HG02885 (cell line): ENCODE data around the gene CCNY.
"Not testable (repeated sequence)": the region's sequence is repeated elsewhere in the genome, so short reads cannot be mapped to it uniquely, and the experiment has no call there.

ENCODE experiments used
- ATAC-seq: cut with Tn5 transposase; IDR thresholded peaks from one replicate; pipeline ENCODE4 v1.9.1; 2021; ENCODE audit warnings: mild to moderate bottlenecking; ENCODE audit not compliant: unreplicated experiment, poor library complexity

CCNY gene

GRCh38 chr10:35353805-35354204, 17.5 kb downstream of the CCNY start:
- ATAC-seq, result peak; percentile 45

GRCh38 chr10:35354257-35354656, 17.9 kb downstream of the CCNY start:
- ATAC-seq, result not testable (repeated sequence)

DNA sequence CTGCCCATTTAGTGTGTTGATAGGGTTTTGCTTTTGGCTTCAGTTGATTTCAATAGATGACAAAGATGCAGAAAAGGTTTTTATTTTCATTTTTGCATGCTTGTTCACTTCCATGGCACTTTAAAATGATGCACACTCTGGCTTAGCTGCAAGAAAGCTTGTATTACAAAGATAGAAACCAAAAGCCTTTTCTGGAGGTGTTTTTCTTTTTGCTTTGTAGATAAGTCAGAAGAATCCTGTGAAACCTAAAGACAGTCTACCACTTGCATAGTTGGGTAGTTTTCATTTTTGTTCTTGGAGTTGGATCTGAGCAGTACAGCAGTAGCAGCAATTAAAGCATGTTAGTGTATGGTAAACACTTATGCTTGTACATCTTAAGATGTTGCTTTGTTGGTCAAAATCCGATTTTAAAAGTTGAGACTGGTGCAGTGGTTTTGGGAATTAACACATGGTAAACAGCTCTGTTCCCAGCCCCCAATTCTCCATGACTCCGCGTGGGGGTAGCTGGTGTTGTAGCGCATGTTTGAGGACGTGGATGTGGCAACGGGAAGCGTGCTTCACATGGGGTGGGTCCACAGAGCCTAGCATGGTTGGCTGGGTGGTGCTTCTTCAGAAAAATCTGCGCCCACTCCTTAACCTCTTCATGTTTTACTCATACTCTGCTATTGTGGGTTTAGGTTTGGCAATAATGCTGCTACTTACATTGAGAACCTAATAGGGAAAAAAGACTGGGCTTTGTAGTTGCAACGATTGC, 19.8 kb downstream of the CCNY start:
- peak; percentile 74 for ATAC-seq

GRCh38 chr10:35356725-35357092, 20.4 kb downstream of the CCNY start:
- ATAC-seq, result peak; percentile 43

- ATAC-seq, result no peak
These were observed 22.7 kb downstream of the CCNY start for GRCh38 chr10:35359056-35359455.

DNA sequence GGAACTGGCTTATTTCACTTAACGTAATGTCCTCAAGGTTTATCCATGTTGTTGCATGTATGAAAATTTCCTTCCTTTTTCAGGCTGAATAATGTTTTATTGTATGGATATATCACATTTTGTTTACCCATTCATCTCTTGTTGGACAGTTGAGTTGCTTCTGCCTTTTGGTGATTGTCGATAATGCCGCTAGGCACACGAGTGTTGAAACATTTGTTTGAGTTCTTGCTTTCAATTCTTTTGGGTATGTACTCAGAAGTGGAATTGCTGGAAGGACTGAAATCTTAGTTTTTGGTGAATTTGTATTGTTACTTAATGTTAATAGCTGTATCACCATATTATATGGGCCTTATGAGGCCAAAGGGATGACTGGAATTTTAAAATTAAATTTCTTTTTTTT, 23.6 kb downstream of the CCNY start:
- ATAC-seq, result no peak

- ATAC-seq, result no peak
These were observed 26.5 kb downstream of the CCNY start for GRCh38 chr10:35362701-35363350.

DNA sequence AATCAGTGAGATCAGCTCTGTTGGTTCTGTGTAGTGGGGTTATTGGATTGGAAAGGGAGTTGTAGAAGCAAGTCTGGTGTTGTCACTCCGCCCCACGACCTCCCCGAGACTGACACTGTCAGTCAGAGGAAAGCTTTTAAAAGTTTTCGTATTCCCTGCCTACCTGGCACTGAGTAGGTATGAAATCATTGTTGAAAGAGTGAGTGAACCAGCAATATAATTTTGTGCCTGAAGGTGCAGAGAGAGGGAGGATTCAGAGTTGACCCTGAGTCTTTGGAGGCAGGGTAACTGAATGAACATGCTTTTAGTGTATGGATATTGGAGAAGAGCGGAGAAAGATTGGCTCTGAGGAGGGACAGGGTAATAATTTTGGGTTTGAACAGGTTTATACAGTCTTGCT, 27.3 kb downstream of the CCNY start:
- no peak for ATAC-seq

DNA sequence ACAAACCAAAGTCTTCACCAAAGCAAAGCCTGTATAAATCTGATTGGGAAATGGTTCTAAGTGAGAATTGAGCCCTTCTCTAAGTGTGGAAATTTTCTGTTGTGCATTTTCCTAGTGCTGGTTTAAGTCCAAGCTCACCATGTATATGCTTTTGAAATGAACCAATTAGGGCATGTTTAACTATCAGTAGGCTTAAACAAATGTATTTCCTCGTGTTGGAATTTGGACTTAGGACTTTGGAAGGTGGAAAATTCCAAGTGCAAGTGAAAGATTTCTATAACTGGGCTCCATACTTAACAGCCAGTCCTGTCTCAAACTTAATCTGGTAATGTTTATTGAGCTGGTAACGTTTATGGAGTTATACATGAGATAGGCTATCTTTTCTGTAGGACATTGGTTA, 28.5 kb downstream of the CCNY start:
- ATAC-seq, result no peak

DNA sequence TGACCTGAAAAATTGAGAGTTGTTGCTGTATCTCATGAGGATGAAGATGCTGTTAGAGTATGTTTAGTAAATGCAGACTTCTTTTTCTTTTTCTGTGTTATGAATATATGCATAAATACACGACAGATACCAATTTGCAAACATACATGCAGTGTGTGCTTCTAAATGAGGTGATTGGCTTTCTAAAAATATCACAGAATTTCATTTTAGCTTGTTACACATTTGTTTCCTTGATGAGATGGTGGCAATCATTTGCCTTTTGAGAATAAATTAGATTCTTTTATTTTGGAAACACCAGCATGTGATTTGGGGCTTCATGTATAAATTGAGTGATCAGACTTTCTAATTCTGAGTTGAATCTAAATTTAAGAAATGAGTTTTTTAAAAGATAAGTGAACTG, 29.7 kb downstream of the CCNY start:
- ATAC-seq, result no peak

DNA sequence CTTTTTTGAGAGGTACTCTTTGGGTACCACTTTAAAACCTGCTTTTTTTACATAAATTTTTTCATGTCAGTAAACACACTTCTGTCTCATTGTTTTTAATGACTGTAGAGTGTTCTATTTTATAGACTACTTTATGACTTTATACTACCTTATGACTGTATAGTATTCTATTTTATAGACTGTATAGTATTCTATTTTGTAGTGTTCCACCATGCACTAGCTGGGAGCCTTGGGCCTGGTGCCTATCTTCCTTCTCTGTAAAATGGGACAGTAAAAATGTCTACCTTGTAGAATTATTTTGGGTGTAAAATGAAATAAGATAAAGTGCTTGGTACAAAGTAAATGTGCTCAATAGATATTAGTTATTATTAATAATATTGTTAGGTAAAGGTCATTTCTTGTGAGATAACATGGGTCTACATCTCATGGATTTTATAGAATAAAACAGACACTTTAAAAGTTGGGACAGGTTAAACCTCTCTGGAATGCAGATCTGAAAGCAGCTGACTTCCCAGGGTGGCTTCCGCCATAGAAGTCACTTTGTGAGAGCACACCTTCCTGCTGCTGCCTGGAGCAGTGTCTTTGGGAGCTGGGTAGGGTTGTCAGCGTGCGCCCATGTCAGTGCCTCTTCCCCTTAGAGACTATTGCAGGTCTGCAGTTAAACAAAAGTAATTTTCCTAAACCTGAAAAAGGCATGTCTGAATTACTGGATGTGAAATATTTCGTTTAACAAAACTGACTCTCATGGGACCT, 31.0 kb downstream of the CCNY start:
- ATAC-seq, result no peak

- no peak for ATAC-seq
These were observed 31.7 kb downstream of the CCNY start for GRCh38 chr10:35367982-35368381.

- no peak for ATAC-seq
These were observed 32.3 kb downstream of the CCNY start for GRCh38 chr10:35368485-35369048.

DNA sequence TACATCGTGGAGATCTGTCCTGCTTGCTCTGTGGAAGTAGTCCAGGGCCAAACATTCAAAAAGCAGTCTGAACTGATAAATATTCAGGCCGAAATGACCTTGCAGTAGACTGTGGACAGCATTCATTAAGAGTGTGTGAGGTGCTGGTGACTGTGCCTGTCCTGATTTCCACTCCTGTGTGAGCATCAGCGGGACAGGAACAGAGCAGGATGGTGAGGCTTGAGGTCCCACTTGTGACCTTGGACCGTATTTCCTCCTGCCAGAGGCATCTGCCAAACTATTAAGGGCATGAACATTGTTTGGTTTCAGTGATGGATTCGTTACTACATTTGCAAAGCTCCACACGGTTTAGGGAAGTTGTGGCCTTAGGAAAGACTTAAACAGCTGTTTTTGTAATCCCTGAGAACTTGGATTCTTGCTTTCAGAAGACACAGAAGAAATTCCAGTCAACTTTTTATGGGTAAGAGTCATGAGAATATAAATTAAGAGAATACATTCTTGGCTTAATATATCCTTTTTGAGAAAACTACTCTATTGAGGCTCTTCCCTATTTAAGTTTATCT, 32.8 kb downstream of the CCNY start:
- ATAC-seq, result no peak

- no peak for ATAC-seq
These were observed 35.4 kb downstream of the CCNY start for GRCh38 chr10:35371731-35372130.

GRCh38 chr10:35372329-35372728, 36.0 kb downstream of the CCNY start:
- no peak for ATAC-seq

- ATAC-seq, result no peak
These were observed 38.9 kb downstream of the CCNY start for GRCh38 chr10:35375091-35375765.

GRCh38 chr10:35377050-35377728, 40.9 kb downstream of the CCNY start:
- ATAC-seq, result no peak

DNA sequence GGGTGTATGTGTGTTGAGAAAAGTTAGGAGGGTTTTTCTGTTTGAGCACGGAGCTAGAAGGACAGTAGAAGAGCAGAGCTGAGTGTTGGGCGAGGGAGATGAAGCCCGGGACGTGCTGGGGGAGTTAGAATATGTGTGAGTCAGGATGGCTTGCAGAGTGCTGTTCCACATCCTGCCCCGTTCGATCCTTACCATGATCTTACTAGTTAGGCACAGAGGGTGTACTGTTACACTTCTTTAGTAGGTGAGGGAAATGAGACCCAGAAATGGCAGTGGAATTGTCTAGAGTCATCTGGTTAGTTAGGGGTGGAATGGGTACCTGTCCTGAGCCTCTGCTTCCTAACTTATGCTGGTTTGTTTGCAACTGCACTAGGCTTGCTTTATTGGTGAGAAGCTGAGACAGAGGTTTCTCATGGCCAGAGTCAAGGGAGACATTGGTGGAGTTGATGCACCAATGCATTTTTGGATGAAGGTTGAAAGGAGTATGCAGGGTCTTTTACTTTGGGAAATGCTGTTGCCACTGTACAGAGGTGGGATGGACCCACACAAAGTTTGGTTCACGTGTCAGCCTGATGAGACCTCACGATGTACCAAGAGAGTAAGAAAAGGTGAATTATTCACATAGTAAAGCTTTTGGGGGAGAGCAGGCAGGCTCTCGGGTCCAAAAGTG, 42.4 kb downstream of the CCNY start:
- ATAC-seq, result peak; percentile 19
